PC-3 (cell line): ENCODE measurements around the gene SETDB1. TPM values are rescaled to one million over a fixed set of nuclear protein-coding genes. Genes with fewer than 3 reads are reported as not detected.
"Not testable (repeated sequence)": the region's sequence is repeated elsewhere in the genome, so short reads cannot be mapped to it uniquely, and the experiment has no call there.

Experiments used
- ATAC-seq: fragments of 200-7000 bp; cut with Tn5 transposase; 2 replicates; pipeline ENCODE4 v1.9.1; 2020; ENCODE audit warnings: mild to moderate bottlenecking, moderate library complexity
- BruUV-seq: library from RNA; stranded (reverse); fragments of 400-500 nt; replicated peaks from 2 replicates; lab custom pipeline; 2021; lab: Mats Ljungman, UMichigan
- CTCF ChIA-PET: fragments of 300-600 bp; sonication (Branson Sonifier 250); formaldehyde crosslinking; loops from one replicate; lab custom pipeline; 2022; ENCODE audit warnings: antibody characterized with exemption; lab: Charles Lee
- POLR2A ChIA-PET: fragments of 300-600 bp; sonication (Branson Sonifier 250); formaldehyde crosslinking; loops from one replicate; lab custom pipeline; 2022; ENCODE audit warnings: antibody characterized with exemption; ENCODE audit not compliant: unreplicated experiment; lab: Charles Lee
- DNase-seq: peaks from one replicate; pipeline ENCODE4 v3.0.0-alpha.2; 2015
- H2AFZ ChIP-seq: fragments of 300-600 bp; sonication (generic); 2 replicates; pipeline ENCODE4 v1.6.0; 2016; ENCODE audit warnings: antibody characterized with exemption, low read length
- H3F3A ChIP-seq: fragments of 300-600 bp; sonication (generic); one replicate; pipeline ENCODE4 v1.6.0; 2017; ENCODE audit warnings: antibody characterized with exemption, low read length, control low read depth, mild to moderate bottlenecking; ENCODE audit not compliant: unreplicated experiment
- H3K27ac ChIP-seq: fragments of 300-600 bp; sonication (generic); 2 replicates; pipeline ENCODE4 v1.5.1; 2016; ENCODE audit warnings: mild to moderate bottlenecking, low read length
- H3K27me3 ChIP-seq: fragments of 300-600 bp; sonication (generic); 2 replicates; pipeline ENCODE4 v1.6.1; 2016; ENCODE audit warnings: low read length, mixed read lengths
- H3K36me3 ChIP-seq: fragments of 300-600 bp; sonication (generic); 2 replicates; pipeline ENCODE4 v1.6.1; 2016; ENCODE audit warnings: low read depth, mixed run types, low read length, mixed read lengths
- H3K4me1 ChIP-seq: fragments of 300-600 bp; sonication (generic); 2 replicates; pipeline ENCODE4 v1.5.1; 2016; ENCODE audit warnings: low read length; ENCODE audit not compliant: insufficient read depth
- H3K4me2 ChIP-seq: fragments of 300-600 bp; sonication (generic); 2 replicates; pipeline ENCODE4 v1.6.0; 2016; ENCODE audit warnings: low read length
- H3K4me3 ChIP-seq: fragments of 300-600 bp; sonication (generic); 2 replicates; pipeline ENCODE4 v1.5.1; 2016; ENCODE audit warnings: mild to moderate bottlenecking, low read length, mixed read lengths
- H3K79me2 ChIP-seq: fragments of 300-600 bp; sonication (generic); 2 replicates; pipeline ENCODE4 v1.6.1; 2017; ENCODE audit warnings: low read length, mixed read lengths
- H3K9ac ChIP-seq: fragments of 300-600 bp; sonication (generic); 2 replicates; pipeline ENCODE4 v1.6.0; 2016; ENCODE audit warnings: mild to moderate bottlenecking, low read length
- H3K9me2 ChIP-seq: fragments of 300-600 bp; sonication (generic); replicated peaks from 2 replicates; pipeline ENCODE4 v1.6.1; 2016; ENCODE audit warnings: mixed run types, low read length, mixed read lengths
- H3K9me3 ChIP-seq: fragments of 300-600 bp; sonication (generic); 2 replicates; pipeline ENCODE4 v1.6.1; 2016; ENCODE audit warnings: low read length, mixed read lengths
- H4K20me1 ChIP-seq: fragments of 300-600 bp; sonication (generic); 2 replicates; pipeline ENCODE4 v1.6.1; 2016; ENCODE audit warnings: low read length, mixed read lengths
- CTCF ChIP-seq: fragments of 300-600 bp; sonication (generic); conservative IDR thresholded peaks from 2 replicates; pipeline ENCODE4 v1.5.1; 2017; ENCODE audit warnings: antibody characterized with exemption, low read depth, mild to moderate bottlenecking, low read length
- EZH2 ChIP-seq: fragments of 300-600 bp; sonication (generic); IDR thresholded peaks from one replicate; pipeline ENCODE4 v1.6.1; 2017; ENCODE audit warnings: antibody characterized with exemption, mild to moderate bottlenecking, low read length; ENCODE audit not compliant: unreplicated experiment
- EZH2phosphoT487 ChIP-seq: fragments of 300-600 bp; sonication (generic); IDR thresholded peaks from 2 replicates; pipeline ENCODE4 v1.6.1; 2018; ENCODE audit warnings: mild to moderate bottlenecking, antibody characterized with exemption, low read length, borderline replicate concordance
- intact Hi-C: fragments of 100-400 bp; cut with micrococcal nuclease; formaldehyde crosslinking; loops from 2 replicates; pipeline ENCODE4 v1.9.0; 2023
- total RNA-seq: library from RNA; depleted of rRNA; stranded (reverse); fragments of >200 nt; gene quantifications from 2 replicates; pipeline ENCODE4 v1.2.3, GENCODE V29; 2014

Gene SETDB1
- total RNA-seq, 1 experiment from 2014 or later: 42.4 TPM

- no TSS peak for BruUV-seq
- peak overlapping the region; percentile 92 for H3K9ac ChIP-seq
- H4K20me1 ChIP-seq: no peaks in the 10 kb centered on the region
- H2AFZ ChIP-seq: peak overlapping the region; percentile 93
- no peaks in the 10 kb centered on the region for H3K27me3 ChIP-seq
- H3K4me1 ChIP-seq: peaks cover 15% of the 10 kb centered on the region
- peak overlapping the region; percentile 81 for H3K4me3 ChIP-seq
- no peaks in the 10 kb centered on the region for H3K9me2 ChIP-seq
- ATAC-seq: no peak
- TF ChIP-seq EZH2 (no peak), CTCF (no peak), EZH2phosphoT487 (no peak)
- intact Hi-C loops: loop anchor here (5.0 to 10.0 kb wide), 3 partner anchors 90 to 363 kb away; no protein-coding TSS in a partner anchor
- peaks cover 22% of the 10 kb centered on the region for H3K79me2 ChIP-seq
- ChIA-PET POLR2A (no interaction called here), CTCF (interaction anchor here (0.7 kb wide), 1 partner anchor 82 kb away, joined by 4 read pairs; no protein-coding TSS in a partner anchor)
- DNase-seq: peak; percentile 15
- no peak overlapping the region for H3K27ac ChIP-seq
- no peaks in the 10 kb centered on the region for H3F3A ChIP-seq
- no peaks in the 10 kb centered on the region for H3K9me3 ChIP-seq
- peaks cover 16% of the 10 kb centered on the region for H3K36me3 ChIP-seq
- H3K4me2 ChIP-seq: peak overlapping the region; percentile 87
These were observed 1.1 kb upstream of the SETDB1 start for GRCh38 chr1:150925080-150925479.

- peaks cover 9% of the 10 kb centered on the region for H3K4me1 ChIP-seq
- peaks cover 22% of the 10 kb centered on the region for H3K79me2 ChIP-seq
- TF ChIP-seq EZH2 (no peak), CTCF (no peak), EZH2phosphoT487 (no peak)
- H3K36me3 ChIP-seq: peaks cover 37% of the 10 kb centered on the region
- no peak overlapping the region for H3K4me3 ChIP-seq
- intact Hi-C loops: loop anchor here (5.0 to 10.0 kb wide), 3 partner anchors 93 to 365 kb away; no protein-coding TSS in a partner anchor
- no peak for DNase-seq
- no peaks in the 10 kb centered on the region for H4K20me1 ChIP-seq
- H3K27me3 ChIP-seq: no peaks in the 10 kb centered on the region
- H2AFZ ChIP-seq: no peak overlapping the region
- no peaks in the 10 kb centered on the region for H3K9me2 ChIP-seq
- no peak overlapping the region for H3K9ac ChIP-seq
- no peaks in the 10 kb centered on the region for H3F3A ChIP-seq
- POLR2A ChIA-PET: no interaction called here
- no peak overlapping the region for H3K27ac ChIP-seq
- ATAC-seq: no peak
- peaks cover 4% of the 10 kb centered on the region; the same call in 1 of the 2 replicates for H3K9me3 ChIP-seq
- CTCF ChIA-PET: no interaction called here
- H3K4me2 ChIP-seq: no peak overlapping the region
- no TSS peak for BruUV-seq
These were observed 1.5 kb downstream of the SETDB1 start for GRCh38 chr1:150927624-150928023.

- Histone ChIP-seq H3K27ac (no peak overlapping the region), H3F3A (no peaks in the 10 kb centered on the region), H4K20me1 (no peaks in the 10 kb centered on the region), H3K4me3 (no peak overlapping the region), H3K36me3 (peaks cover 40% of the 10 kb centered on the region), H3K27me3 (no peaks in the 10 kb centered on the region), H3K9ac (no peak overlapping the region), H3K9me3 (peaks cover 4% of the 10 kb centered on the region; the same call in 1 of the 2 replicates), H3K4me1 (peaks cover 5% of the 10 kb centered on the region; the same call in 1 of the 2 replicates), H3K4me2 (no peak overlapping the region), H3K9me2 (no peaks in the 10 kb centered on the region), H2AFZ (no peak overlapping the region), H3K79me2 (peaks cover 22% of the 10 kb centered on the region)
- no TSS peak for BruUV-seq
- ATAC-seq (no peak), DNase-seq (no peak)
- ChIA-PET POLR2A (no interaction called here), CTCF (no interaction called here)
- TF ChIP-seq CTCF: no peak
- intact Hi-C loops: loop anchor here (5.0 to 10.0 kb wide), 3 partner anchors 93 to 366 kb away; no protein-coding TSS in a partner anchor
These were observed 2.1 kb downstream of the SETDB1 start for GRCh38 chr1:150928286-150928685.

GRCh38 chr1:150928775-150929174 is 2.6 kb downstream of the SETDB1 start:
- DNase-seq, H3K27me3 ChIP-seq, H3K4me1 ChIP-seq, CTCF ChIA-PET, H3K4me3 ChIP-seq, H4K20me1 ChIP-seq, H3K27ac ChIP-seq, POLR2A ChIA-PET, H3K9me3 ChIP-seq, H3K4me2 ChIP-seq, H3F3A ChIP-seq, H2AFZ ChIP-seq, BruUV-seq, ATAC-seq, H3K9me2 ChIP-seq, H3K9ac ChIP-seq: not testable (repeated sequence)
- Histone ChIP-seq H3K79me2 (peaks cover 22% of the 10 kb centered on the region), H3K36me3 (peaks cover 40% of the 10 kb centered on the region)
- intact Hi-C loops: loop anchor here (5.0 to 10.0 kb wide), 3 partner anchors 94 to 366 kb away; no protein-coding TSS in a partner anchor
